Upper lobe of right lung (tissue), 1 donor: ENCODE measurements around the gene MARCHF3. TPM values are rescaled to one million over a fixed set of nuclear protein-coding genes. Genes with fewer than 3 reads are reported as not detected.
"Not testable (repeated sequence)": the region's sequence is repeated elsewhere in the genome, so short reads cannot be mapped to it uniquely, and the experiment has no call there.

Experiments
- ATAC-seq: fragments of 200-7000 bp; cut with Tn5 transposase; one replicate; pipeline ENCODE4 v1.9.1; 2020; ENCODE audit warnings: mild to moderate bottlenecking, moderate library complexity
- DNase-seq: peaks from one replicate; pipeline ENCODE4 v3.0.0-alpha.2; 2020
- H3K27ac ChIP-seq: fragments of 200-600 bp; one replicate; pipeline ENCODE4 v1.8.0; 2022
- H3K27me3 ChIP-seq: fragments of 200-600 bp; one replicate; pipeline ENCODE4 v1.8.0; 2022; ENCODE audit warnings: mild to moderate bottlenecking
- H3K36me3 ChIP-seq: fragments of 200-600 bp; one replicate; pipeline ENCODE4 v1.8.0; 2022
- H3K4me1 ChIP-seq: fragments of 200-600 bp; one replicate; pipeline ENCODE4 v1.8.0; 2022
- H3K4me3 ChIP-seq: fragments of 200-600 bp; one replicate; pipeline ENCODE4 v1.8.0; 2022; ENCODE audit warnings: mild to moderate bottlenecking
- H3K9me3 ChIP-seq: fragments of 200-600 bp; one replicate; pipeline ENCODE4 v1.8.0; 2022
- intact Hi-C: fragments of 100-400 bp; cut with DNase I; formaldehyde crosslinking; loops from one replicate; pipeline ENCODE4 v1.11.0; 2022
- total RNA-seq: library from RNA; stranded (reverse); fragmentation: NEBNext Ultra II Directional; extraction: Animal tissue kit (Norgen Biotek cat#: 25700); gene quantifications from one replicate; pipeline ENCODE4 v1.2.1, GENCODE V29; 2021
- TF ChIP-seq, protein P1 (sequence below): fragments of 200-600 bp; IDR thresholded peaks from one replicate; pipeline ENCODE4 v1.8.0; 2022; ENCODE audit warnings: antibody characterized with exemption
- donor health status: DM: no; HTN: yes; CAD: no; lungs with severe emphysema.

The MARCHF3 gene
- total RNA-seq, 1 donor from 2014 or later, result 11.1 TPM

DNA sequence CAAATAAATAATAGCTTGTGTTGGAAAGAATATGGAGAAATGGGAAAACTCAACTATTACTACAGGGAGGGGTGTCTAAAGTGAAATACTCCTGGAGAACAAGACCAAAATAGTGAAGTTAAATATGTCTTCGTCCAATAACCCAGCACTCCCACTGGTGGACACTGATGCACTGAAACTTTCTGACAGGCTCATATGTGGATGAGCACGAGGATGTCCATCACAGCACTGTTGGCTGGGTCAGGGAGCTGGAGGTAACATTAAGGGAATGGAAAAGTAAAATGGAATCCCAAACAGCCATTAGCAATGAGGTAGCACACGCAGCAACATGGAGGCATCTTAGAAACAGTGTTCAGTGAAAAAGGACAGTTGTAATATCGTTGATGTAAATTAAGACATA lies 167.0 kb downstream of the MARCHF3 start:
- intact Hi-C loops, result no loop called here
- Histone ChIP-seq H3K4me3 (no peak overlapping the region), H3K27me3 (no peaks in the 10 kb centered on the region), H3K27ac (no peak overlapping the region), H3K36me3 (no peaks in the 10 kb centered on the region), H3K4me1 (no peaks in the 10 kb centered on the region), H3K9me3 (no peaks in the 10 kb centered on the region)
- DNase-seq, result no peak
- ATAC-seq, result no peak
- TF ChIP-seq, protein P1, sequence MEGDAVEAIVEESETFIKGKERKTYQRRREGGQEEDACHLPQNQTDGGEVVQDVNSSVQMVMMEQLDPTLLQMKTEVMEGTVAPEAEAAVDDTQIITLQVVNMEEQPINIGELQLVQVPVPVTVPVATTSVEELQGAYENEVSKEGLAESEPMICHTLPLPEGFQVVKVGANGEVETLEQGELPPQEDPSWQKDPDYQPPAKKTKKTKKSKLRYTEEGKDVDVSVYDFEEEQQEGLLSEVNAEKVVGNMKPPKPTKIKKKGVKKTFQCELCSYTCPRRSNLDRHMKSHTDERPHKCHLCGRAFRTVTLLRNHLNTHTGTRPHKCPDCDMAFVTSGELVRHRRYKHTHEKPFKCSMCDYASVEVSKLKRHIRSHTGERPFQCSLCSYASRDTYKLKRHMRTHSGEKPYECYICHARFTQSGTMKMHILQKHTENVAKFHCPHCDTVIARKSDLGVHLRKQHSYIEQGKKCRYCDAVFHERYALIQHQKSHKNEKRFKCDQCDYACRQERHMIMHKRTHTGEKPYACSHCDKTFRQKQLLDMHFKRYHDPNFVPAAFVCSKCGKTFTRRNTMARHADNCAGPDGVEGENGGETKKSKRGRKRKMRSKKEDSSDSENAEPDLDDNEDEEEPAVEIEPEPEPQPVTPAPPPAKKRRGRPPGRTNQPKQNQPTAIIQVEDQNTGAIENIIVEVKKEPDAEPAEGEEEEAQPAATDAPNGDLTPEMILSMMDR, result no peak

GRCh38 chr5:126858441-126858840 lies 171.9 kb downstream of the MARCHF3 start:
- H3K36me3 ChIP-seq, result no peaks in the 10 kb centered on the region
- no peak overlapping the region for H3K27ac ChIP-seq
- TF ChIP-seq, protein P1, result no peak
- no peaks in the 10 kb centered on the region for H3K9me3 ChIP-seq
- intact Hi-C loops, result no loop called here
- DNase-seq, result no peak
- H3K27me3 ChIP-seq, result no peaks in the 10 kb centered on the region
- no peak for ATAC-seq
- no peak overlapping the region for H3K4me3 ChIP-seq
- H3K4me1 ChIP-seq, result no peaks in the 10 kb centered on the region

- DNase-seq, result no peak
- intact Hi-C loops, result no loop called here
- H3K9me3 ChIP-seq, result no peaks in the 10 kb centered on the region
- no peak overlapping the region for H3K4me3 ChIP-seq
- no peak for ATAC-seq
- TF ChIP-seq, protein P1, result no peak
- no peak overlapping the region for H3K27ac ChIP-seq
- no peaks in the 10 kb centered on the region for H3K27me3 ChIP-seq
- H3K36me3 ChIP-seq, result no peaks in the 10 kb centered on the region
- peaks cover under 1% of the 10 kb centered on the region for H3K4me1 ChIP-seq
Observed at GRCh38 chr5:126857472-126858410, 172.6 kb downstream of the MARCHF3 start.

- TF ChIP-seq, protein P1, result no peak
- no peak for DNase-seq
- no peak overlapping the region for H3K27ac ChIP-seq
- no peak overlapping the region for H3K4me3 ChIP-seq
- no peaks in the 10 kb centered on the region for H3K9me3 ChIP-seq
- intact Hi-C loops, result no loop called here
- no peaks in the 10 kb centered on the region for H3K36me3 ChIP-seq
- H3K27me3 ChIP-seq, result no peaks in the 10 kb centered on the region
- no peak for ATAC-seq
- H3K4me1 ChIP-seq, result peaks cover 7% of the 10 kb centered on the region
Observed at GRCh38 chr5:126855266-126855665, 175.1 kb downstream of the MARCHF3 start.

- intact Hi-C loops, result no loop called here
Observed at GRCh38 chr5:126854526-126855110, 175.7 kb downstream of the MARCHF3 start.

GRCh38 chr5:126853541-126854307 lies 176.6 kb downstream of the MARCHF3 start:
- not testable (repeated sequence) for H3K9me3 ChIP-seq, ATAC-seq

More at GRCh38 chr5:126854526-126855110, 175.7 kb downstream of the MARCHF3 start:
- ATAC-seq (no peak), DNase-seq (no peak)
- Histone ChIP-seq H3K27me3 (no peaks in the 10 kb centered on the region), H3K27ac (no peak overlapping the region), H3K36me3 (no peaks in the 10 kb centered on the region), H3K9me3 (no peaks in the 10 kb centered on the region), H3K4me3 (no peak overlapping the region), H3K4me1 (peaks cover 7% of the 10 kb centered on the region)
- TF ChIP-seq, protein P1, result no peak

More at GRCh38 chr5:126853541-126854307, 176.6 kb downstream of the MARCHF3 start:
- H3K27me3 ChIP-seq, H3K36me3 ChIP-seq, intact Hi-C loops, H3K4me3 ChIP-seq, H3K4me1 ChIP-seq, DNase-seq, H3K27ac ChIP-seq: not testable (repeated sequence)
